ENCODE results near the gene TRIP4. TPM values are rescaled to one million over a fixed set of nuclear protein-coding genes. Genes with fewer than 3 reads are reported as not detected.
"Not testable (repeated sequence)": the region's sequence is repeated elsewhere in the genome, so short reads cannot be mapped to it uniquely, and the experiment has no call there.

The TRIP4 gene
- total RNA-seq, 1 experiment from 2014 or later: 6.3 TPM

GRCh38 chr15:64485796-64486195 is 98.2 kb downstream of the TRIP4 start:
- no peak for DNase-seq (ENCODE audit: low read depth)

GRCh38 chr15:64490598-64491259 is 103.1 kb downstream of the TRIP4 start:
- DNase-seq (ENCODE audit: low read depth): no peak

- DNase-seq (ENCODE audit: low read depth): no peak
Observed at GRCh38 chr15:64493641-64494040, 106.0 kb downstream of the TRIP4 start.

GRCh38 chr15:64495968-64496367 is 108.3 kb downstream of the TRIP4 start:
- not testable (repeated sequence) for DNase-seq (ENCODE audit: low read depth)

- no peak for DNase-seq (ENCODE audit: low read depth)
Observed at GRCh38 chr15:64500695-64501395, 113.2 kb downstream of the TRIP4 start.

- no peak for DNase-seq (ENCODE audit: low read depth)
Observed at GRCh38 chr15:64501396-64501715, 113.7 kb downstream of the TRIP4 start.

GRCh38 chr15:64502151-64502550 is 114.5 kb downstream of the TRIP4 start:
- no peak for DNase-seq (ENCODE audit: low read depth)

GRCh38 chr15:64502551-64502950 is 114.9 kb downstream of the TRIP4 start:
- peak; percentile 13 for DNase-seq (ENCODE audit: low read depth)

- peak; percentile 56 for DNase-seq (ENCODE audit: low read depth)
Observed at GRCh38 chr15:64503197-64503596, 115.6 kb downstream of the TRIP4 start.

GRCh38 chr15:64503640-64504039 is 116.0 kb downstream of the TRIP4 start:
- DNase-seq (ENCODE audit: low read depth): no peak

Small RNAs within 50 kb of the gene (small RNA-seq; reads per million reads assigned to genes)
- not detected for gene RF00019
- gene RF00554: not detected

Other genes with a start within 250 kb of the TRIP4 start
- 2.3 TPM in 2 replicates for gene SNX22, start 236.1 kb upstream of the TRIP4 start, total RNA-seq (2014; rRNA removed; shearing (Covaris generic))
- 499 and 546 TPM in 2 replicates for gene PPIB, start 224.8 kb upstream of the TRIP4 start, total RNA-seq (2014; rRNA removed; shearing (Covaris generic))
- gene CSNK1G1, start 31.7 kb upstream of the TRIP4 start, total RNA-seq (2014; rRNA removed; shearing (Covaris generic)): 10.0 and 15.0 TPM in 2 replicates
- gene PCLAF, start 6.4 kb upstream of the TRIP4 start, total RNA-seq (2014; rRNA removed; shearing (Covaris generic)): 52.0 and 120 TPM in 2 replicates
- 13.7 and 18.1 TPM in 2 replicates for gene ZNF609, start 72.7 kb downstream of the TRIP4 start, total RNA-seq (2014; rRNA removed; shearing (Covaris generic))